ENCODE measurements around the gene GNMT. TPM values are rescaled to one million over a fixed set of nuclear protein-coding genes. Genes with fewer than 3 reads are reported as not detected.
"Not testable (repeated sequence)": the region's sequence is repeated elsewhere in the genome, so short reads cannot be mapped to it uniquely, and the experiment has no call there.

The GNMT gene
- total and polyA plus RNA-seq, 10 of the 15 experiments (the other 5 are each of a cell fraction or from before 2014, with no cell fraction given), result 0.27 to 1.1 (median 0.39) TPM

- TF ChIP-seq RB1 (IDR thresholded peaks at IDR 0.05; ENCODE audit: borderline replicate concordance) (no peak), DPF2 (IDR thresholded peaks at IDR 0.05) (no peak), CHD1 (IDR thresholded peaks at IDR 0.05; ENCODE audit: low read depth, low read length) (no peak), JUND (IDR thresholded peaks at IDR 0.05; ENCODE audit: low read depth, low read length) (no peak), SUPT20H (IDR thresholded peaks at IDR 0.05; ENCODE audit: borderline replicate concordance, control insufficient read depth, low read depth, low read length) (no peak), SREBF2 (IDR thresholded peaks at IDR 0.05; ENCODE audit: low read length) (no peak)
Measured at GRCh38 chr6:42993445-42993844, 32.9 kb downstream of the GNMT start (continued).

GRCh38 chr6:42996513-42996912 lies 36.0 kb downstream of the GNMT start:
- no peak overlapping the region for H3K4me2 ChIP-seq (ENCODE audit: control insufficient read depth, insufficient read depth)
- ChIA-PET CTCF (interaction anchor here (0.7 to 1.4 kb wide), 7 partner anchors 9 to 305 kb away, joined by 3 to 5 read pairs (median 3); no protein-coding TSS in a partner anchor), SMC1A (ENCODE audit: uncharacterized antibody, unreplicated experiment) (interaction anchor here (0.9 to 1.2 kb wide), 3 partner anchors 10 to 147 kb away, joined by 3 to 4 read pairs (median 3); no protein-coding TSS in a partner anchor), RAD21 (ENCODE audit: unreplicated experiment) (interaction anchor here (1.0 kb wide), 1 partner anchor 147 kb away, joined by 3 read pairs; no protein-coding TSS in a partner anchor), POLR2A (interaction anchor here (1.4 to 2.7 kb wide), 2 partner anchors 10 to 13 kb away, joined by 5 to 10 read pairs; partner anchors contain the start of gene PPP2R5D)
- no peak for DNase-seq (ENCODE audit: low read depth, low spot score)
- no peak for FAIRE-seq
- H3K27me3 ChIP-seq (replicated peaks in 1 of 2; ENCODE audit: control insufficient read depth in 2 of 2, insufficient read depth in 2 of 2, low read length in 1 of 2), result no peaks in the 10 kb centered on the region
- ATAC-seq, result no peak
- no TSS peak for BruUV-seq (replicated peaks)
- H3K79me2 ChIP-seq (ENCODE audit: control insufficient read depth, insufficient read depth, low read length), result no peaks in the 10 kb centered on the region
- H3K9me3 ChIP-seq (replicated peaks; ENCODE audit: control insufficient read depth, insufficient read depth, low read length), result no peaks in the 10 kb centered on the region
- H4K20me1 ChIP-seq (ENCODE audit: control insufficient read depth, insufficient read depth), result no peaks in the 10 kb centered on the region
- H2AFZ ChIP-seq (ENCODE audit: control insufficient read depth, low read depth, low read length), result no peak overlapping the region
- TF ChIP-seq FOXK2 (IDR thresholded peaks at IDR 0.05), result no peak
- TF ChIP-seq EZH2 (IDR thresholded peaks at IDR 0.05; ENCODE audit: borderline replicate concordance, control insufficient read depth, low read depth, low read length), result no peak
- TF ChIP-seq MTA2 (IDR thresholded peaks at IDR 0.05; ENCODE audit: low read depth), result no peak
- TF ChIP-seq ETV6 (conservative IDR thresholded peaks at IDR 0.05 in 1 of 2, IDR thresholded peaks at IDR 0.05 in 1 of 2; ENCODE audit: borderline replicate concordance in 1 of 2, low read depth in 1 of 2), result no peak
- TF ChIP-seq CHD1 (IDR thresholded peaks at IDR 0.05; ENCODE audit: low read depth, low read length), result no peak
- TF ChIP-seq SPI1 (IDR thresholded peaks at IDR 0.05; ENCODE audit: borderline replicate concordance, insufficient read depth, low read depth, low read length), result no peak
- no peak overlapping the region for H3K9ac ChIP-seq (ENCODE audit: control insufficient read depth, insufficient read depth, low read length)
- no peak overlapping the region for H3K27ac ChIP-seq (ENCODE audit: control insufficient read depth, insufficient read depth)
- no peaks in the 10 kb centered on the region for H3K36me3 ChIP-seq (ENCODE audit: control insufficient read depth in 2 of 2, insufficient read depth in 2 of 2, low read length in 1 of 2)
- intact Hi-C loops (cut with micrococcal nuclease; ENCODE audit: unreplicated experiment), result no loop called here
- in situ Hi-C loops (cut with MboI), result no loop called here
- no peak overlapping the region for H3K4me3 ChIP-seq
- no peaks in the 10 kb centered on the region for H3K4me1 ChIP-seq (ENCODE audit: control insufficient read depth, insufficient read depth, low read length)

DNA sequence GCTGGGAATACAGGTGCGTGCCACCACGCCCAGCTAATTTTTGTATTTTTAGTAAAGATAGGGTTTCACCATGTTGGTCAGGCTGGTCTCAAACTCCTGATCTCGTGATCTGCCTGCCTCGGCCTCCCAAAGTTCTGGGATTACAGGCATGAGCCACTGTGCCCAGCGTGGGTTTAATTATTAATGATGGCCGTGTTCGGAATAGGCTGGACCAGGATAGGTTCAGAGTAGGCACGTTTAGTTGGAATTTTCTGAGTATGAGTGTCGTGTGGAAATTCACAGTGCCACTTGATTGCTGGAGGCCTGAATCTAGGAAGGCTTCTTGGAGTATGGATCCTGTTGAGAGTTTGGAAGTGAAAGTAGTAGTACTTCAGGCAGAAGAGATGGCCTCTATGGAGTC lies 37.7 kb downstream of the GNMT start:
- WGBS (ENCODE audit: insufficient coverage, insufficient replicate concordance, low lambda C conversion rate, missing lambda C conversion rate), result 95% methylated on average over 9 of the region's 9 CpGs
- not testable (repeated sequence) for ATAC-seq; H3K27ac ChIP-seq (ENCODE audit: control insufficient read depth, insufficient read depth)

More for the DNA sequence above, 37.7 kb downstream of the GNMT start:
- H3K27me3 ChIP-seq (replicated peaks in 1 of 2; ENCODE audit: control insufficient read depth in 2 of 2, insufficient read depth in 2 of 2, low read length in 1 of 2); intact Hi-C loops (cut with micrococcal nuclease; ENCODE audit: unreplicated experiment); BruUV-seq (replicated peaks); CTCF ChIA-PET; H3K36me3 ChIP-seq (ENCODE audit: control insufficient read depth in 2 of 2, insufficient read depth in 2 of 2, low read length in 1 of 2); H3K79me2 ChIP-seq (ENCODE audit: control insufficient read depth, insufficient read depth, low read length); H3K4me3 ChIP-seq; H3K9me3 ChIP-seq (replicated peaks; ENCODE audit: control insufficient read depth, insufficient read depth, low read length); H2AFZ ChIP-seq (ENCODE audit: control insufficient read depth, low read depth, low read length); H3K9ac ChIP-seq (ENCODE audit: control insufficient read depth, insufficient read depth, low read length); H4K20me1 ChIP-seq (ENCODE audit: control insufficient read depth, insufficient read depth); FAIRE-seq; POLR2A ChIA-PET; in situ Hi-C loops (cut with MboI); DNase-seq (ENCODE audit: low read depth, low spot score); H3K4me1 ChIP-seq (ENCODE audit: control insufficient read depth, insufficient read depth, low read length); H3K4me2 ChIP-seq (ENCODE audit: control insufficient read depth, insufficient read depth); RAD21 ChIA-PET (ENCODE audit: unreplicated experiment): not testable (repeated sequence)
- SMC1A ChIA-PET (ENCODE audit: uncharacterized antibody, unreplicated experiment), result interaction anchor here (0.7 to 2.3 kb wide), 2 partner anchors 10 to 258 kb away, joined by 3 to 6 read pairs; no protein-coding TSS in a partner anchor
